WTC11 (cell line): ENCODE measurements around the gene UIMC1. TPM values are rescaled to one million over a fixed set of nuclear protein-coding genes. Genes with fewer than 3 reads are reported as not detected.

Experiments
- ATAC-seq: fragments of 200-7000 bp; cut with Tn5 transposase; 2 replicates; pipeline ENCODE4 v1.10.0; 2021; ENCODE audit warnings: mild to moderate bottlenecking, moderate library complexity
- CTCF ChIA-PET: fragments of 300-600 bp; sonication (Branson Sonifier 250); formaldehyde crosslinking; loops from one replicate; lab custom pipeline; 2021; ENCODE audit warnings: antibody characterized with exemption; lab: Charles Lee
- POLR2A ChIA-PET: fragments of 350-600 bp; sonication (Branson Sonifier 250); formaldehyde crosslinking; loops from one replicate; lab custom pipeline; 2021; ENCODE audit warnings: antibody characterized with exemption; lab: Charles Lee
- DNase-seq: peaks from one replicate; pipeline ENCODE4 v3.0.0; 2021; ENCODE audit warnings: low spot score
- H3K27ac Mint-ChIP-seq: 2 replicates; pipeline ENCODE4 v1.8.0; 2021; ENCODE audit warnings: mixed read lengths
- H3K27me3 Mint-ChIP-seq: 2 replicates; pipeline ENCODE4 v1.8.0; 2021; ENCODE audit warnings: low read depth, mild to moderate bottlenecking, moderate library complexity, mixed read lengths
- H3K36me3 Mint-ChIP-seq: 2 replicates; pipeline ENCODE4 v1.8.0; 2021; ENCODE audit warnings: mixed read lengths
- H3K4me1 Mint-ChIP-seq: 2 replicates; pipeline ENCODE4 v1.8.0; 2022; ENCODE audit warnings: mixed read lengths
- H3K4me3 Mint-ChIP-seq: 2 replicates; pipeline ENCODE4 v1.8.0; 2021; ENCODE audit warnings: mild to moderate bottlenecking, moderate library complexity, mixed read lengths
- H3K9me3 Mint-ChIP-seq: 2 replicates; pipeline ENCODE4 v1.8.0; 2021; ENCODE audit warnings: mixed read lengths
- ATF3 ChIP-seq: sonication (generic); formaldehyde crosslinking; conservative IDR thresholded peaks from 2 replicates; pipeline ENCODE4 v1.8.1; 2022; ENCODE audit warnings: mild to moderate bottlenecking, missing genetic modification reagents
- ATF6 ChIP-seq: sonication (generic); formaldehyde crosslinking; IDR thresholded peaks from 2 replicates; pipeline ENCODE4 v1.8.1; 2023; ENCODE audit warnings: mild to moderate bottlenecking, missing genetic modification reagents
- E2F1 ChIP-seq: sonication (generic); formaldehyde crosslinking; IDR thresholded peaks from 2 replicates; pipeline ENCODE4 v1.8.0; 2022; ENCODE audit warnings: mild to moderate bottlenecking, missing genetic modification reagents
- E2F5 ChIP-seq: sonication (generic); formaldehyde crosslinking; IDR thresholded peaks from 2 replicates; pipeline ENCODE4 v1.8.1; 2022; ENCODE audit warnings: mild to moderate bottlenecking, moderate library complexity, missing genetic modification reagents
- ETV6 ChIP-seq: sonication (generic); formaldehyde crosslinking; IDR thresholded peaks from 2 replicates; pipeline ENCODE4 v1.8.1; 2022; ENCODE audit warnings: mild to moderate bottlenecking, missing genetic modification reagents
- FOXJ3 ChIP-seq: sonication (generic); formaldehyde crosslinking; IDR thresholded peaks from 2 replicates; pipeline ENCODE4 v1.9.0; 2021; ENCODE audit warnings: missing genetic modification reagents, mild to moderate bottlenecking, borderline replicate concordance
- FOXP4 ChIP-seq: sonication (generic); formaldehyde crosslinking; IDR thresholded peaks from 2 replicates; pipeline ENCODE4 v1.8.0; 2022; ENCODE audit warnings: mild to moderate bottlenecking, missing genetic modification reagents
- HMGA2 ChIP-seq: fragments of 250-450 bp; sonication (Bioruptor Pico); IDR thresholded peaks from 2 replicates; pipeline ENCODE4 v1.4.0; 2021; ENCODE audit warnings: mild to moderate bottlenecking, moderate library complexity
- JUN ChIP-seq: sonication (generic); formaldehyde crosslinking; IDR thresholded peaks from 2 replicates; pipeline ENCODE4 v1.8.0; 2023; ENCODE audit warnings: mild to moderate bottlenecking, missing genetic modification reagents
- MLX ChIP-seq: sonication (generic); formaldehyde crosslinking; IDR thresholded peaks from 2 replicates; pipeline ENCODE4 v1.8.1; 2023; ENCODE audit warnings: mild to moderate bottlenecking, missing genetic modification reagents, moderate library complexity
- MXD4 ChIP-seq: fragments of 250-450 bp; sonication (Bioruptor Pico); IDR thresholded peaks from 2 replicates; pipeline ENCODE4 v1.8.0; 2021; ENCODE audit warnings: mild to moderate bottlenecking, moderate library complexity, borderline replicate concordance
- NFE2L1 ChIP-seq: sonication (generic); formaldehyde crosslinking; IDR thresholded peaks from 2 replicates; pipeline ENCODE4 v1.8.1; 2023; ENCODE audit warnings: missing genetic modification reagents
- NR3C1 ChIP-seq: sonication (generic); formaldehyde crosslinking; conservative IDR thresholded peaks from 2 replicates; pipeline ENCODE4 v1.8.1; 2023; ENCODE audit warnings: low read depth, mild to moderate bottlenecking, missing genetic modification reagents
- TEAD1 ChIP-seq: sonication (generic); formaldehyde crosslinking; IDR thresholded peaks from 2 replicates; pipeline ENCODE4 v1.8.0; 2022; ENCODE audit warnings: mild to moderate bottlenecking, missing genetic modification reagents
- TP53 ChIP-seq: sonication (generic); formaldehyde crosslinking; IDR thresholded peaks from 2 replicates; pipeline ENCODE4 v1.8.1; 2023; ENCODE audit warnings: mild to moderate bottlenecking, missing genetic modification reagents
- USF2 ChIP-seq: sonication (generic); formaldehyde crosslinking; IDR thresholded peaks from 2 replicates; pipeline ENCODE4 v1.8.1; 2023; ENCODE audit warnings: mild to moderate bottlenecking, missing genetic modification reagents, moderate library complexity
- ZNF138 ChIP-seq: sonication (generic); formaldehyde crosslinking; conservative IDR thresholded peaks from 2 replicates; pipeline ENCODE4 v1.8.1; 2022; ENCODE audit warnings: mild to moderate bottlenecking, moderate library complexity, missing genetic modification reagents
- ZNF263 ChIP-seq: sonication (generic); formaldehyde crosslinking; IDR thresholded peaks from 2 replicates; pipeline ENCODE4 v1.8.1; 2022; ENCODE audit warnings: low read depth, mild to moderate bottlenecking, moderate library complexity, missing genetic modification reagents
- ZNF317 ChIP-seq: sonication (generic); formaldehyde crosslinking; IDR thresholded peaks from 2 replicates; pipeline ENCODE4 v1.8.1; 2023; ENCODE audit warnings: low read depth, mild to moderate bottlenecking, moderate library complexity, missing genetic modification reagents, borderline replicate concordance
- total RNA-seq: library from RNA; stranded (reverse); gene quantifications from 3 replicates; pipeline ENCODE4 v1.2.3, GENCODE V29; 2021

The UIMC1 gene
- total RNA-seq, 1 experiment from 2014 or later, result 48.0 TPM

- TF ChIP-seq NFE2L1, result no peak
- no peak for TF ChIP-seq E2F1 (CRISPR knock-in tag)
- TF ChIP-seq, all 79 proteins: peak for 0
Measured at GRCh38 chr5:176875783-176876505, 130.6 kb downstream of the UIMC1 start (continued).

- DNase-seq, result no peak
- TF ChIP-seq JUN (CRISPR knock-in tag) (no peak), FOXP4 (CRISPR knock-in tag) (no peak)
- TF ChIP-seq, all 79 proteins: peak for 0
- CTCF ChIA-PET, result interaction anchor here (0.6 to 3.0 kb wide), 6 partner anchors 61 to 237 kb away, joined by 3 to 20 read pairs (median 4); no protein-coding TSS in a partner anchor
- Mint-ChIP-seq H3K27ac (no peak overlapping the region), H3K4me3 (no peak overlapping the region), H3K9me3 (no peaks in the 10 kb centered on the region), H3K27me3 (no peaks in the 10 kb centered on the region), H3K4me1 (no peaks in the 10 kb centered on the region), H3K36me3 (no peaks in the 10 kb centered on the region)
- POLR2A ChIA-PET, result no interaction called here
- ATAC-seq, result no peak
Measured at GRCh38 chr5:176875014-176875550, 131.5 kb downstream of the UIMC1 start.

- ATAC-seq (no peak), DNase-seq (no peak)
- CTCF ChIA-PET, result interaction anchor here (1.2 to 3.0 kb wide), 5 partner anchors 11 to 214 kb away, joined by 3 to 20 read pairs (median 4); no protein-coding TSS in a partner anchor
- Mint-ChIP-seq H3K27ac (no peak overlapping the region), H3K4me3 (no peak overlapping the region), H3K9me3 (no peaks in the 10 kb centered on the region), H3K4me1 (peaks cover 3% of the 10 kb centered on the region; the same call in 1 of the 2 replicates), H3K27me3 (no peaks in the 10 kb centered on the region), H3K36me3 (no peaks in the 10 kb centered on the region)
- POLR2A ChIA-PET, result no interaction called here
- TF ChIP-seq MXD4 (no peak), TEAD1 (CRISPR knock-in tag) (no peak), ATF3 (no peak), ZNF317 (CRISPR knock-in tag) (no peak), ETV6 (no peak), ZNF138 (CRISPR knock-in tag) (no peak), ATF6 (CRISPR knock-in tag) (no peak), USF2 (CRISPR knock-in tag) (no peak), MLX (CRISPR knock-in tag) (no peak), FOXJ3 (CRISPR knock-in tag) (no peak), HMGA2 (CRISPR knock-in tag) (no peak), E2F5 (CRISPR knock-in tag) (no peak), ZNF263 (CRISPR knock-in tag) (no peak), TP53 (CRISPR knock-in tag) (no peak), NR3C1 (no peak)
Measured at GRCh38 chr5:176874198-176874780, 132.3 kb downstream of the UIMC1 start.
